NCI-H1417 (cell line): Measurements from ENCODE around the gene FBLN5.
"Not testable (repeated sequence)": the region's sequence is repeated elsewhere in the genome, so short reads cannot be mapped to it uniquely, and the experiment has no call there.

Experiments
- DNase-seq, 3 experiments: peaks; one replicate each; lab custom pipeline; 2025; lab: John Stamatoyannopoulos, UW

FBLN5 gene

DNA sequence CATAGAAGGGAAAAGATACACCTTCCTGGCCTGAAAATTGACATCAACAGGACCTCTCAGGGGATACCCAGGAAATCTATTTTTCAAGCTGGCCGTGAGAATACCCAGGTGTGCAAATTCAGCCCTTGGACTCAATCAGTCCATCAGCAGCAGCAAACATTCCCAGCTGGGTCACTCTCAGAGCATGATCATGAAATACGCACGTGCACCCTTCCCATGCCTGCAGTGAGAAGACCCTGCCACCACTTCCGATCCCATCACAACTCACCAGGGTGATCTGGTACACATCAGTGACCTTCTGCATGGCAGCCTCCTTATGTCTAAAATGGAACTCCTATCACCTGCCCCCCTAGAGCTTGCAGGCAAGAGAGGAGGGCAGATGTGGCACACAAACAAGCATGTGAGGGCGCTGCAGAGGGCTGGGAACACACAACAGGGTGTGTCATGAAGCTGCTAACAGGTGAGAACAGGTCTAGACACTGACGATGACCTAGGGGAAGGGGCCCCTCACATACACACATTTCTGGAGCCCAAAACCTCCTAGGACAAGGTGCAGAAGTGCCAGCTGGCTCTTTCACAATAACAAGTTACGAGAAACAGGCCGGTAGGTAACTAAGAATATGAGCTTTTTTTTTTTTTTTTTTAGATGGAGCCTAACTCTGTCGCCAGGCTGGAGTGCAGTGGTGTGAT lies 42.4 kb downstream of the FBLN5 start:
- no peak for DNase-seq

DNA sequence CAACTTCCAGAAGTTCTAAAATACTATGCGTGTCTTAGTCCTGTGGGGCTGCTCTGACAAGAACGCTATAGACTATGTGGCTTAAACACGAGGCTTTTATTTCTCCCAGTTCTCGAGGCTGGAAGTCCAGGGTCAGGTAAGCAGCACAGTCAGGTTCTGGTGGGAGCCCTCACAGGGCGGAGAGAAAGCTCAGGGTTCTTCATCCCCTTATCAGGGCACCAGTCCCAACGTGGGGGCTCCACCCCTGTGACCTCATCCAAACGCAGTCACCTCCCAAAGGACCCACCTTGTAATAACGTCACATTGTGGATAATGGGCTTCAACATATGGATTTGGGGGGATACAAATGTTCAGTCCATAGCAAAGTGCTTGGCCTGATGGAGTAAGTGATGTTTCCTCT lies 43.0 kb downstream of the FBLN5 start:
- DNase-seq: no peak

DNA sequence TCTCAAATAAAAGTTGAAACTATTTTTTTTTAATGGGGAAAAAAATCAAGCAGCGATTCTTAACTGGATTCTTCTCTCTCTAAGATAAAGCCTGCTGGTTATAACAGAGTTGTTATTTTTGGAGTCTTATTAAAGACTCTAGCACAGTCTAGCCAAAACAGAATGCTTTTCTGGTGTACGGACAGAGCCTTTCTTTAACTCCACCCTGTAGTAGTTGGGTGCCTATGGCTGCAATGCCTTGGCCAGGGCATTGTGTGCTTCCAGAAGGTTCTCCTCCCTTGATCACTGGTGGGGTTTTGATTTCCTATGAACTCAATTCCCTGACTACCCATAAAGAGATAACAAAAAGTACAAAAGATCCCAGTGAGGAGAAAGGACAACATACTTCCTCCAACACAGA lies 44.4 kb downstream of the FBLN5 start:
- DNase-seq: no peak

DNA sequence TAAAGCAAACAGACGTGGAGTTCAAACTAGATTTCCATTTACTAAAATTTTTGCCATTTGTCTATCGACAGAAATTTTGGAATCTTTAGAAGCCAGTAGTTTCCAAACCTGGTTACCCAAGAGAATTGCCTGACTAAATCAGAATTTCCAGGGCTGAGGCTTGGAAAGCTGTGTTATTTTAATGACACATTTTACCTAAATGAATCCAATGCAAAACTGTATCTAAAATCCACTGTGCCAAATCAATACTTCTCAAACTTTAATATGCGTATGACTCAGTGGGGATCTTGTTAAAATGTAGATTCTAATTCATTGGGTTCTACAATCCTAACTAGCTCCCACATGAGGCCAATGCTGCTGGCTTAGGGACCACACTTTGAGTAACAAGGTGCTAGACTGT lies 45.2 kb downstream of the FBLN5 start:
- DNase-seq: no peak

DNA sequence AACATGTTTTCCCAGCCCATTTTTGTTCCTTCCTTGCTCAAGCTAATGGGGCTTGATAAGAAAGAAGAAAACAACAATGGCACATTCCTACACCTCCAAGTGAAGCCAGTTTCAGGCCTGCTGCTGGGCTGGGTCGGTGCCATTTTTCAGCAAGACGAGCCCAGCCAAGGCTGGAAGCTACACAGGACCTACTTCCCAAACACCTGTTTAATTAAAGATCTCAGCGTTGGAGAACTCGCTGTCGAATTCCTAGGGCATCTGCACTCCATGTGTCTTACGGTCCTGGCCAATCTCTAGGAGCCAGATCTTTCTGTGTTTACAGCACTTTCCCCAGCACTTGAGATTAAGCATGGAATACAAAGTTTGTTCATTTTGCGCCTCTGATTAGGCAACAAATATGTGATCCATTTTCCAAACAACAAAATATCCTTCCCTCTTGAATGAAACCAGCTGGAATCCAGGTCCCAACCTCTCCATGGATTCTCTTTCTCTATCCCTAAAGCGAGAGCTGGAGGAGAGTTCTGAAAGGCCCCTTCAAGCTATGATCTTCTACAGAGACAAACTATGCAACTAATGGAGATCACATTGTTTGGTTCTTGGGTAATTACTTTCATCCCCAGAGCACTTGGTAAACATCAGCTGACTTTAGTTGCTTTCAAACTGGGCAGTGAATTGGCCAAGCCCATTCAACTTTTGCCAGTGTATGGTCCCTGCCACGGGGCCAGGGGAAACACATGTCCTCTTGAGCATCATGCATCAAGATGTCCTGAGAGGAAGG lies 45.9 kb downstream of the FBLN5 start:
- DNase-seq: no peak

DNA sequence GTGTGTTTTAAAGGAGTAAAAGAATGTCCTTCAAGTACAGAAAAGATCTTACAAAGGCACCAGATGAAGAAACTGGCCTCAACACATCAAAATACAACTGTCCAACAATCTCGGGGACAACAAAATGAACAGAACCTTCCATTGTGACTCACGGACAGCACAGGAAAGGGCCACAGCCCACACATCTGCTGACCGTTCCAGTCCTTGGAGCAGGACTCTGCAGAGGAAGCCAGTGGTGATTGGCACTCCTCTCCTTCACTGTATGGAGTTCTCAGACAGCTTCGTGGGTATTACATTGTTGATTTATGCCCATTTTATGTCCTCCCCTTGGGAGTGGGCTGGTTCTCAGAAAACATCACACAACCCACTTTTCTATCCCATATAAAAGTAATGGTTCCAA lies 47.7 kb downstream of the FBLN5 start:
- no peak for DNase-seq

DNA sequence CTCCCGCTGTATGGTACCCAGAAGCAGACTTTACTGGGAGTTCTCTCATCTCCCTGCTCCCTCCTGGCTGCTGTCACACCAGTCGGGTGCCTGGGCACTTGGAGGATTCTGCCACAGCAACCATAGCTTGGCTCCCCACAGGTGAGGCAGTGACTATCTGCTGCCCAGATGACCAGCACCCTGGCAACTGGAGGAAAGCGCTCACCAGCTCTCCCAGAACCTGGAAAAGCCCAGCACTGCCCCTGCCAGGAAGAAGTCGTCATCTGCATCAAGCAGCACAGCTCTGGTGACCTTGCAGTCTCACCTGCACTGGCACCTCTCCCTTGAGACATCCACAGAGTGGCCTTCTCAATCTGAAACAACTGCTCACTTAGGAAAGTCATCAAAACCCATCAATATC lies 48.3 kb downstream of the FBLN5 start:
- DNase-seq: peak in 2 of 3 experiments; percentile 15 to 56

DNA sequence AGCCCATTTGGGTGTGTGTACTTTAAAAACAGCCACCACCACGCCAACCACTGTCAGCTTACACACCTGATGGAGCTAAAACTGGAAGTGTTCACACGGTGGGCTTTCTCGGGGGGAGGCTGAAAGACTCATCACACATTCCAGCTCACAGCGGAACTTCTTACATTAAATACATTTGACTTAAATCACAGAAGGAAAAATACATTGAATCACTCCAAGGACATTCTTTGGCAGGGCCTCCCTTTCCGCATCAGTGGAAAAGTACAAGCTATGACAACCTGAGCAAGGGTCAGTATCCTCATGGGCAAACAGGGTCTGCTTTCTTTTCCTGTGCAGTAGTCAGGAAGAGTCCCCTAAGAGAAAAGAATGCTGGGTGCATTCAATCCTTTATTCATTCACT lies 49.1 kb downstream of the FBLN5 start:
- DNase-seq: no peak

DNA sequence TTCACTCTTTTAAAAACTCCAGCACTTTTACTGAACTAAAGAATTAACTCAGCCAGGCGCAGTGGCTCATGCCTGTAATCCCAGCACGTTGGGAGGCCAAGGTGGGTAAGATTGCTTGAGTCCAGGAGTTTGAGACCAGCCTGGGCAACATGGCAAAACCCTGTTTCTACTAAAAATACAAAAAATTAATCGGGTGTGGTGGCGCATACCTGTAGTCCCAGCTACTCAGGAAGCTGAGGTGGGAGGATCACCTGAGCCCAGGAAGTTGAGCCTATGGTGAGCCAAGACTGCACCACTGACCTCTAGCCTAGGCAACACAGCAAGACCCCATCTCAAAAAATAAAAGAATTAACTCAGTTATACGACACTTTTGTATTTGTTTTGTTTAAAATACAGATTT lies 49.8 kb downstream of the FBLN5 start:
- DNase-seq: not testable (repeated sequence)

DNA sequence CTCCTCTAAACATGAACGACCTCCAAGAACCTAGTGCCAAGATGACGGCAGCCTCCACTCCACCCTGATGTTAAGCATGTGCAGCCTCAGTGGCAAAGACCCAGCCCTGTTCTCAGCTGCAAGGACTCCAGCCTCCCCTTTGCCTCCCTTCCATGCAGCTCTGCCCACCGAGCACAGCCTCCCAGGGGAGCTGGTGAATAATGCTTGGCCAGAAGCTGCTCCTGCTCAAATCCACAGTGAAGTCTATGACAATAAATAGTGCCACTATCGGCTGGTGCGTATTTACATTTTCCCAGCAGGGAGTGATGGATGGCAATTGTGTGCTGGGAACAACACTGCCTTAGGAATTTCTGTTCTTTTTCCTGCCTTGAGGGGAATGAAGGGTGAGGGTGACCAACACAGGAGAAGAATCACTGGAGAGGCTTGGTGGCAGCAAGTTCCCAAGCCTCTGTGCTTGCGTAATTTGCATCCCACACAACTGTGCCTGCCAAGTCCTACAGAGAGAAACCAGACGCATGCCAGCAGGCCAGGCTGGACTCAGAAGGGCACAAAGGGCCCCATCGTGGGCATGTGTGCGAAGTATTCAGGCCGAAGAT lies 50.3 kb downstream of the FBLN5 start:
- DNase-seq: peak in 1 of 3 experiments; percentile 39

DNA sequence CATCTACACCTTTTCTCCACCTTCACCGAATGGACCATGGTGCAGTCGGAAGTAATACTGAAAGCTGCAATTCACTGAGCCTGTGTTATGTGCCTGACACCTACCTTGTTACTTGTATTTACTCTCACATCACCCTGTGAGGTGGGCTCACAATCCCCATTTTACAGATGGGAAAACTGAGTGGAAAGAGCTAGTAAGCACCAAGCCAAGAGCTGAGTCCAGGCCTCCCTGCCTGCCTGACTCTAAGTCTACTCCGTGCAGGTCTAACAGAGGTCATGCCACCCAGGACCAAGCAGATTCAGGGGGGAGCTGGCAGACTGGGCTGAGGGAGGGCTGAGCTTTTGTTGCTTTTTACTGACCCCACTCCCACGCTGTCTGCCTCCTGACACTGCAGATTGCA lies 51.1 kb downstream of the FBLN5 start:
- no peak for DNase-seq

DNA sequence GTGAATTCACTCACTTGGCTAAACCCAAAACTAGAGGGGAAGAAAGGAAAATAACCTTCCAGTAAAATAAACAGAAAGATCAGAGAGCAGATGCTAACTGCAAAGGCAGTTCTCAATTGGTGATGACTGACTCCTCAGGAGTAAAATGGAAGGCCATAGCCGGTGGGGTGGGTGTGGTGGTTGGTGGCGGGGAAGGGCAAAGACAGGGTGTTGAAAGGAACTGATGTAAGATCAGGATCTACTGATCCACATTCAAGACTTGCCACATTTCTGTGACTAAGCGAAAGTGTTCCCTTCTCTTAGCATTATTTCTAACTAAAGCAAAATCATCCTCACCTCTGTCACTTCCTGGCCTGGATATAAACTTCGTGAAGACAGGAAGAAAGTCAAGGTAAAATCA lies 53.8 kb downstream of the FBLN5 start:
- DNase-seq: no peak

DNA sequence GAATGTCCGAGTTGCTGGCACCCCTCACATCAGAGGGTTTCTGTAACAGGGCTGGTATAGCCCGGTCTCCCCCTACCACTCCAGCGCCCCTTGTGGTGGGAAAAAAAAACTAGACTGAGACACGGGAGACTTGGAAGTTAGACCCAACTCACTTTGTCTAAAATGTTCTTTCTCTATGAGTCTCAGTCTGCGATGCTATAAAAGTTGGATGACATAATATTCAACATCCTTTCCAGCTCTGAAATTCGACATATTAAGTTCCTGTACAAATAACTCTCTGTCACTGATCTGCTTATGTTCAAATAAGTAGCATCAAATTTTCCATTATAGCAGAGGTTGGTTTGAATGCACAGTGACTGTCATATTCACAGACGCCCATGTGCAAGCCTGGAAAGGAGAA lies 54.5 kb downstream of the FBLN5 start:
- DNase-seq: peak; percentile 7 to 27 (median 13)

DNA sequence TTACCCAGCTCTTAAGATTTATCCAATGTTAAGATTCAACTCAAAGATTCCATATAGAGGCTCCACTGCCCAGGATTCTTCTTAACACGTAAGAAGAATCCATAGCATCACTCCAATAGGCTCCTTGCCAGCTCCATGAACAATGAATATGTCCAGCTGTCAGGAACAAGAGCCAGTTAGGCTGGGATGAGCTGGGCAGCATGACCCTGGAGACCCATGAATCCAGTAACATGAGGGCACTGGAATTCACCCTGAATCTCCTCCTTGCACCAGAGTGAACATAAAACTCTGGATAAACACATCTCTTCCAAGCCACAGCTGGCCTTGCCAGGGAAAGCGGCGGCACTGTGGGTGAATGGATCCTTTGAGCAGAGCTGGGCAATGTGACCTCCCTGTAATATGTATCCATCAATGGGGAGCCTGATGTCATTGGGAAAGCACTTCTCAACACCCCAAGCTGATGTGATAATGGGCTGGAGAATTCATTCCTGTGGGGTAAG lies 55.7 kb downstream of the FBLN5 start:
- DNase-seq: no peak

DNA sequence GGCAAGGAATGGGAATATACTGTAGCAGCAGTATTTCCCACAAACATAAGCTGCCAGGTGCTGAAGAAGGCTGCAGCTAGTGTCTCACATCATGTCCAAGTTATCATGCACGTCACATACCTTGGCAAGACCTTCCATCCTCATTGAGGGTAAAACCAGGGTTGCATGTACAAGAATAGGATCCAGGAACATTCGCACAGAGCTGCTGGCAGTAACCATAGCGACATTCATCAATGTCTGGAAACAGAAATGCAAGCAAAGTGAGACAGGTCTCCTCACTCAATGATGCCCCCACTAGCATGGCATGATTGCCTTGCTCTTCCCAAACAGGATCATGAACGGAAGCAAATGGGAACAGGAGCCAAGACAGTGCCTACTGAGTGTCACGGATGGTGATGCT lies 56.4 kb downstream of the FBLN5 start:
- no peak for DNase-seq

DNA sequence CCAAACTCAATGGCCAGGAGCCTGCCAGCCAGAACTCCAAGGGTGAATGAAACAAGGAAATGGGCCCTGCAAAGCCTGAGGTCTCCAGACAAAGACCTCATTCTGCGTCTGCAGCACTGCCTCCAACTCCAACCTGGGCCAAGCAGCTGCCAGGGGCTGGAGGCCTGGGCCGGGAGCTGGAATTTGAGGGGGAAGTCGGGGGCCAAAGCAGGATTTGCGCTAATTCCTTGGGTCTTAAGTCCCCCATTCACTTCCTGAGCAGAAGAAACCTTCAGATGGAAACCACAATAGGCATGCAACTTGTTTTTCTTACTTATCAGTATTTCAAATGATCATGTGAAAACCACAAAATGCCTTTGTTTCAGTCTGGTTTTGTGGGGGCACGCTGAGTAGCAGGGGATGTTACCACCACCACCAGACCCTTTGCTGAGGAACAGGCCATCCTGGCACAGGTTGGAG lies 57.2 kb downstream of the FBLN5 start:
- no peak for DNase-seq

DNA sequence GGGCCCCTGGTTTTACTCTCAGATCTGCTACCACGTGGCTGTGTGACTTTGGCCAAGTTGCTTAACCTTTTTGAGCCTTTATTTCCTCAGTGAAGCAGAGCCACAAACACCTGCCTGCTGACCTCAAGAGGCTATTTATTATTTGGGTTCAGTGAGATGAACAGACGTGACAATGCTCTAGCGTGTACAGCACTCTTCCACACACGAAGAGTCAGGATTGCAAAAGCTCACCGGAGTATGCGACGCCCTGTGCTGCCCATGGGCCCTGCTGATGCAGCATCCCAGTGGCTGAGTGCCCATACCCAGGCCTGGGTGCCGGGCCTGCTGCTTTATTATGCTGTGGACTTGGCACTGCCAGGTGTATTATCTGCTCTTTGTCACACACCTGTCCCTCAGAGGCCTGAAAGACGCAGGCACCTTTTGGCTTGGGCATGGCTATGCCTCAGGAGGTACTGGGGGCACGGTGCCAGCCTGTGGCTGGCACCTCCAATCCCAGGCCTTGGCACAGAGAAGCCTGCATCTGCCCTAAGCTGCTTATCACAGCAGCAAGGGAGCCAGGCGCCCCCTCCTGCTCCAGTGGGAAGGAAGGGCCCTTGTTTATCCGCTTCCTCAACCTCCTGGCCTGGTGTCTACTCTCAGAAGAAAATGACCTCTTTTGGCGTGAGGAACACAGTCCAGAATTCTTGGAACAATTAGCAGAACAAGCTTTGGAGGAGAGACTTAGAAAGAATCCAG lies 57.9 kb downstream of the FBLN5 start:
- no peak for DNase-seq

DNA sequence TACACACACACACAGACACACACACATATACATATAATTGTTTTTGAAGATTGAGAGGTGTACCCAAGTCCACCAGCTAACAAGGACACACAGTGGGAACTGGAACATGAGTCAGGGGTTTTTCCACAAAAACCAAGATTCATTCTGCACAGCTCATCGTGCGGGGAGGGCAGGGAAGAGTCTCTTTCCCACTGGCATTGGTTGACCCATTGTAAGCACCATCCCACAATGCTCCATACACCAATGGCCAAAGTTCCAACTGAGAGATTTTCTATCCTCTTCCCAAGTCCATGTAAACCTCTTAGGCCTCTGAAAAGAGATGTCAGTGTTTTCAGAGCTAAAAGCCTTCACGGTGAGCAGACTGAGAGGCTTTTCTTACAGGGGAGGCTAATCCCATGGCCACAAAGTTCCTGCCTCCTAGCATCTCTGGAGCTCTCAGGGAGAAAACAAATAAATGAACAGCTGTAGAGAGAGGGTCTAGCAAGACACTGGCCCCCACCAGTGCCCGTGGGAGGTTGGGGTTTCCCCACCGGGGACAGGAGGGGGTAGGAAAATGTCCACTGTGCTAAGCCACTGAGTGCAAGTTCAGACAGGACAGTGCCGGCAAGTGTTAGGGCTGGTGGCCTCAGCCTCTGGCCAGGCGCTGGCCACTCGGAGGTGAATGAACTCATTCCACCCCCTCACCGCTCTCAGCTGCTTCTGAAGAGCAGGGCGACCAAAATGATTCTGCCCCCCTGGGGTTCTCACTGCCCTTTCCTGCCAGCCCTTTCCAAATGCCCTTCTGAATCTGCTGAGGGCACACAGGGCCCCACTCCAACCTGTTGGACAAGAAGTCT lies 58.6 kb downstream of the FBLN5 start:
- DNase-seq: no peak

DNA sequence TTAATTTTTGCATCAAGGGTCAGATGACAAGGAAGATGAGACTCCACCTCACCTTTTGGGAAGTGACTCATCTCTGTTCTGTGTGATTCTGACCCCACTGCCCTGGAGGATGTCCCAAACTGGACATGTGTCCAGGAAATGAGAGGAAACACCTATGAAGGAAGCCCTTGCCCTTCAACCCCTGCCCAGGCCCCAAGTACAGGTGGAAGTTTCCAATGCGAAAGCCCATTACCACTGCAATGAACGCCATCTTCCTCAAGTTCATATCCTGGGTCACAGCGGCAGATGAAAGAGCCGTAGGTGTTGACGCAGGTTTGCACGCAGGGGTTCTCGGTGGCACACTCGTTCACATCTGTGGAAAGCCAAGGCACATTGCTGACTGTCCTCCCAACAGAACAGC lies 60.5 kb downstream of the FBLN5 start:
- no peak for DNase-seq

DNA sequence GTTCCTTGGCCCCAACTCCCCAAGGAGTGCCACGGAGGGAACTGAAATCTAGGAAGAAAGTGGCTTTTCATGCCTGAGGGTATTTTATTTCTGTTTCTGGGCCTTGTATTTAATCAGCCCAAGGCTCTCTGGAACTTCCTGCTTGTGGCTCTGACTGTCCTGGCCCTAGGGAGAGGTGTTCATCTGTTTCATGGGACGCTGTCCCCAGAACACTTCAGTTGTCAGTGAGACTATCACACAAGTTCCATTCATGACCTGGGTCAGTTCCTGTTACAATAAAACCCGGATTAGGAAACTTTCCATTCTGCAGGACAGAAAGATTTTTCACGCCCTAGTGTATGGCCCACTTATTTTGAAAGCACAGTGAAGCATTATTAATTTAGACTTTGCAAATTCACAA lies 61.7 kb downstream of the FBLN5 start:
- no peak for DNase-seq

DNA sequence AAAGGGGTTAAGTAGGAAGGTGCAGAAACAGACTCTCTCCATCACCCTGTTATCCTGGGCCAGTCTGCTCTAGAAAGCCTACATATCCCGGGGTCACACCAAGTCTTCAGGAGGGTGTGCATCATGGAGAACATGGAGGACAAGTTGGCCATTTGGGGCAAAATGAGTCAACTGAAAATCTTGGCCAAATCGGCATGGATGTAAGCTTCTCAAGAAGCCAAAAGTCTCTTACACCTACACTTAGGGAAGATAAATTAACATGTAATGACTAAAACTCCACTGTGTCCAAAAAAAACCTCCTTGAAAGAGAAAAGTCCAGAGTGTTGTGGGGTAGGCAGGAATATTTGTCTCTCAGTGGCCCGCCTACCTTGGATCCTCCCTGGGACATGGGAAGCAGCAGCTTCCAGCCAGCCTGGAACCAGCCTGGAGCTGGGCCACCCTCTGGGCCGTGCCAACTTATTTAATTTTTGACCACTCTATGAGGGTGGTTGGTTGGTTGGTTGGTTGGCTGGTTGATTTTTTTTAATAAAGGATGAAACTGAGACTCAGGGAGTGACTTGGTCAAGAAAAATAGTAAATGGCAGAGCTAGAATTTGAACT lies 62.3 kb downstream of the FBLN5 start:
- DNase-seq: no peak
